GM21825 (cell line): ENCODE results near the gene ANXA4.

ENCODE experiments used
- ATAC-seq: cut with Tn5 transposase; IDR thresholded peaks from one replicate; pipeline ENCODE4 v1.9.1; 2021; ENCODE audit warnings: mild to moderate bottlenecking, moderate library complexity; ENCODE audit not compliant: unreplicated experiment

The ANXA4 gene

GRCh38 chr2:69836316-69836715, 94.4 kb downstream of the ANXA4 start:
- ATAC-seq: no peak

DNA sequence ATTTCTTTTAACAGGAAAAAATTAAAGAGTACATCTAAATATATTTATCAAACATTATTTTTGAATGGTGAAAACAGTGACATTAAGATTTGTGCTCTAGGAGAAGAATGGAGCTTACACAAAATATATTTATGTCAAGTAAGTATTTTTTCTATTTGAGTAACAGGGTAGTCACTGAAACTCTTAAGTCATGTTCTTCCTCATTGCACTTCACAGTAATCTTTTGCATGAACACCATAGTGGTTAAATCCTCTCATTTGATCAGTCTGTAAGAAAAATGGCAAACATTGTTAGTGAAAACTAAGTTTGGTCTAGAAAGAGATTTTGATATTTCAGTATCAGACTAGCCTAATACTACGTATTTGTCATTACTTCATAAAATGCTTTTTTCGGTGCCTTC, 95.6 kb downstream of the ANXA4 start:
- ATAC-seq: no peak

DNA sequence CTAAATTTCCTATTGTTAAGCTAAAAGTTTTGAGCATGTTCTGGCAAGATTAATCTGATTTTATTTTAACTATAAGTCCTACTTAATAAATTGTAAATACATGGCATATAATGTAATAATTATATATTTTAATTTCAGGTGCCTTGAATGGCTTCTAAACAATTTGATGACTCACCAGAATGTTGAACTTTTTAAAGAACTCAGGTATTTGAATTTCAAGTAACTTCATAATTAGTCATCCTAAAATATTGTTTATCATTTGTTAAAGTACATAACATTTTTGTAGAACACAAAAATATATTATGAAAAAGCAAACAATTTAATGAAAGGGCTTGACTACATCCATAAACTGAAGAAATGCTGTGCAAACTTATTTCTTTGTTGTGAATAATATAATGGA, 102.1 kb downstream of the ANXA4 start:
- ATAC-seq: no peak

DNA sequence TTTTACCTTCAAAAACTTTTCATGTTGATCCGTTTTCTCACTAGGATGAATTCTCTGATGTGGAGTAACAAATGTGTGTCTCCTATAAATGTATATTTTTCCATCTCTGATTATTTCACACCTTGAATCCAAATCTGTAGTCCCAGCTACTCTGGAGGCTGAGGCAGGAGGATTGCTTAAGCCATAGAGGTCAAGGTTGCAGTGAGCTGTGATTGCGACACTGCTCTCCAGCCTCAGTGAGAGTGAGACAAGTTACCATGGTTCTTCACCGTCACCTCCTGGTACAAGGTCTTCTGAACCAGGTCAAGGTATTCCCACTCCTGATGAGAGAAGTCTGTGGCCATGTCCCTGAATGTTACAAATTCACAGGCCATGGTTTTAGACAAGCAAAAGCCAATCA, 102.6 kb downstream of the ANXA4 start:
- ATAC-seq: no peak

GRCh38 chr2:69846182-69847067, 104.5 kb downstream of the ANXA4 start:
- ATAC-seq: no peak

DNA sequence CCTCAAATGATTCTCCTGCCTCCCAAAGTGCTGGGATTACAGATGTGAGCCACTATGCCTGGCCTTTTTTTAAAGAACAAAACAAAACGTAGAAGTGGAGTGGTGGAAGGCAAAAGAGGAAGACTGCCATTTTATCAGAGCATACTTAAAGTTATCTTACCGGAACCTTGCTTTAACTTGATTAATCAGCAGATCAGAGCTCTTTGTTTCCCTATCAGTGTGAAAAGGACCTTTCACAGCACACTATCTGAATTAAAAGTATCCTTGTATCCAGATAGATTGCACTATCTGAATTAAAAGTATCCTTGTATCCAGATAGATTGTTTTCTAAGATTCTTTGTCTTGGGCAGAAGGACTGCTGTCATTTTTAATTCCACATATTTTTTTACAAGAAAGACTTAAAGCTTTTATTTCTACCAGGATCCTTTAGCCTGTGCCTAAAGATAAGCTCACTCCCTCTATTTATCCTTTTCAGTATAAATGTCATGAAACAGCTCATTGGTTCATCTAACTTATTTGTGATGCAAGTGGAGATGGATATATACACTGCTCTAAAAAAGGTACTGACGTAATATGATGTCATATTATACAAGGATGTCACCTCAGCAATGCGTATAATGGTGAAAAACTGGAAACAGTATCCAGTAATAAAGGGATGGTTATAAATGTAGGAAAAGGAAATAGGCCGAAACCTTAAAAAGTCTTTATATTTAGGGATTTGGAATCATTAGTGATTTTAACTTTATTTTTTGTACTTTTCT, 105.3 kb downstream of the ANXA4 start:
- ATAC-seq: no peak

DNA sequence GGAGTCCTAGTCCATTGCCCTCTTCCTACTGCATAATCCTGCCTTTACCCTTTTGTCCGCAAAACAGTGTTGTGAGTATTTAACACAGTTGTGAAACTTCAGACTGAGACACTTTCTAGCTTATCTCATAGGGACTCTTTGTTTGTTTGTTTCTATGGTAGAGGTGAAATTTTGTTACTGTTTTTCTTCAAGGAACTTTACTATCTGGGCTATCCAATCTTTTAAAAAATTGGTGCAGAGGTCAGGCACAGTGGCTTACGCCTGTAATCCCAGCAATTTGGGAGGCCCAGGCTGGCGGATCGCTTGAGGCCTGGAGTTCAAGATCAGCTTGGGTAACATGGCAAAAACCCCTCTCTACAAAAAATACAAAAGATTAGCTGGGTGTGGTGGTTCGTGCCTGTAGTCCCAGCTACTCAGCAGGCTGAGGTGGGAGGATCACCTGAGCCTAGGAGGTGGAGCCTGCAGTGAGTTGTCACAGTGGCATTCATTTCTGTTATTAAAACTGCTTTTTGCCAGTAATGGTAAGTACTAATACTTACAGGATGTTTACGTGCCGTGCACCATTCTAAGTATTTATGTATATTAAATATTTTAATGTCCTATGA, 106.4 kb downstream of the ANXA4 start:
- no peak for ATAC-seq

DNA sequence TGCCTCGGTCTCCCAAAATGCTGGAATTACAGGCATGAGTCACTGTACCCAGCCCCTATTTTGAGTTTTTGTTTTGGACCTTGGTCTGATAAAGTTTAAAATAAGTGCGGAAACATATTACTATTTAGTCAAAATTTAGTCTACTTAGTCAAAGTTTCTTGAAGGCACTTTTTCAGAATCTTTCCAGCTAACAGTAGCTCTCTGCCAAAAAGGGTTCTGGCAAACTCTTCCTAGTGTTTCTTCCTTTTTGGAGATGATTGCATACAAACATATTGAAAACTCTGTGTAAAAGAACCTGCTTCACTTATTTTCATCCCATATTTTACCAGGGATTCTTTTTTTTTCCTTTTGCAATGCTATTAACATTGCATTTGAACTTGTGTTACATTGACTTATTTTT, 116.3 kb downstream of the ANXA4 start:
- ATAC-seq: no peak

DNA sequence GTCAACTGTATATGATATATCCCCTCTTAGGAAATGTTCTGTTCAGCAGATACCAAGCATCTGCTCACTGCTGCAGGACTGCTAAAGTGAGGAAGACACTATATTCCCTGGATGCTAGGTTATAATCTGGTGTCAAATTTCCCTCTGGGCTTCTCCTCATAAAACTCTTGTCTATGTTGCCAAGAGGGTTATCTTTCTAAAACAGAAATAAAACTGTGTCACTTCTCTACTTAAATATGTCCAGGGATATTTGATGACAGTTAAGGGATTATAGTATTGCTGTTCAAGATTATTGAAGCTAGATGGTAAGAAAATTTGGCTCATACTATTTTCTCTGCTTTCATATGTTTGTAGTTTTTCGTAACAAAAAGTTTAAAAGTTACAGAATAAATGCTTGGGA, 121.4 kb downstream of the ANXA4 start:
- ATAC-seq: no peak
